HG02678 (cell line): ENCODE measurements around the gene GCC2.
"Not testable (repeated sequence)": the region's sequence is repeated elsewhere in the genome, so short reads cannot be mapped to it uniquely, and the experiment has no call there.

Experiments
- ATAC-seq: cut with Tn5 transposase; IDR thresholded peaks from one replicate; pipeline ENCODE4 v1.9.1; 2021; ENCODE audit warnings: mild to moderate bottlenecking, moderate library complexity; ENCODE audit not compliant: unreplicated experiment

Gene GCC2

GRCh38 chr2:108436976-108437375 is 12.0 kb upstream of the GCC2 start:
- no peak for ATAC-seq

GRCh38 chr2:108441712-108442111 is 7.3 kb upstream of the GCC2 start:
- no peak for ATAC-seq

GRCh38 chr2:108444941-108445840 is 3.8 kb upstream of the GCC2 start:
- no peak for ATAC-seq

- ATAC-seq, result no peak
These were observed 2.3 kb upstream of the GCC2 start for GRCh38 chr2:108446703-108447102.

GRCh38 chr2:108447947-108448677 is 894 bp upstream of the GCC2 start:
- no peak for ATAC-seq

- ATAC-seq, result peak; percentile 37
These were observed 564 bp downstream of the GCC2 start for GRCh38 chr2:108449410-108450130.

- no peak for ATAC-seq
These were observed 1.9 kb downstream of the GCC2 start for GRCh38 chr2:108450863-108451262.

- no peak for ATAC-seq
These were observed 3.0 kb downstream of the GCC2 start for GRCh38 chr2:108451976-108452375.

- not testable (repeated sequence) for ATAC-seq
These were observed 4.5 kb downstream of the GCC2 start for GRCh38 chr2:108453530-108453929.

GRCh38 chr2:108454440-108454839 is 5.4 kb downstream of the GCC2 start:
- no peak for ATAC-seq

- no peak for ATAC-seq
These were observed 6.6 kb downstream of the GCC2 start for GRCh38 chr2:108455571-108455970.

- no peak for ATAC-seq
These were observed 9.1 kb downstream of the GCC2 start for GRCh38 chr2:108458082-108458481.

GRCh38 chr2:108459441-108459840 is 10.4 kb downstream of the GCC2 start:
- ATAC-seq, result no peak

- peak; percentile 77 for ATAC-seq
These were observed 11.5 kb downstream of the GCC2 start for GRCh38 chr2:108460345-108461037.

- ATAC-seq, result no peak
These were observed 28.1 kb downstream of the GCC2 start for GRCh38 chr2:108477099-108477498.

GRCh38 chr2:108485253-108485652 is 36.2 kb downstream of the GCC2 start:
- ATAC-seq, result no peak

GRCh38 chr2:108490506-108491122 is 41.6 kb downstream of the GCC2 start:
- ATAC-seq, result no peak

- no peak for ATAC-seq
These were observed 42.8 kb downstream of the GCC2 start for GRCh38 chr2:108491848-108492247.

GRCh38 chr2:108492364-108492763 is 43.4 kb downstream of the GCC2 start:
- ATAC-seq, result no peak

- ATAC-seq, result not testable (repeated sequence)
These were observed 47.2 kb downstream of the GCC2 start for GRCh38 chr2:108496167-108496566.
